GM21717 (cell line): Measurements from ENCODE around the gene COG5.

ENCODE experiments used
- ATAC-seq: cut with Tn5 transposase; IDR thresholded peaks from one replicate; pipeline ENCODE4 v1.9.1; 2021; ENCODE audit warnings: mild to moderate bottlenecking, moderate library complexity; ENCODE audit not compliant: unreplicated experiment

COG5 gene

DNA sequence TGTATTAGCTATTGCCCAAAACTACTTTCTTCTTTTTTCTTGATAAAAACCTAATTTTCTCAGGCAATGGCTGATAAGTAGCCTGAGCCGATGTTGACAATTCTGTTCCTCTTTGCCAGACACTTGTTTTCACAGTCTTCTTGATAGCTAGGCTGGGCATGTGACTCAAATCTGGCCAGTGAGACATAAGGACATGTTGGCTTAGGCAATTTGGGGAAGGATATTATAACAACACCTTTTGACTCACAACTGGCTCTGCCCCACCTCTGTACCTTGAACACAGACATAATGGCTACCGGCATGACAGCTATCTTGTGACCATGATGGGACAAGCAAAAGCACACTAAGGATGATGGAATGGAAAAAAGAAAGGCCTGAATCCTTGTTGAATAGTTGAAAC, 166.7 kb downstream of the COG5 start:
- no peak for ATAC-seq

DNA sequence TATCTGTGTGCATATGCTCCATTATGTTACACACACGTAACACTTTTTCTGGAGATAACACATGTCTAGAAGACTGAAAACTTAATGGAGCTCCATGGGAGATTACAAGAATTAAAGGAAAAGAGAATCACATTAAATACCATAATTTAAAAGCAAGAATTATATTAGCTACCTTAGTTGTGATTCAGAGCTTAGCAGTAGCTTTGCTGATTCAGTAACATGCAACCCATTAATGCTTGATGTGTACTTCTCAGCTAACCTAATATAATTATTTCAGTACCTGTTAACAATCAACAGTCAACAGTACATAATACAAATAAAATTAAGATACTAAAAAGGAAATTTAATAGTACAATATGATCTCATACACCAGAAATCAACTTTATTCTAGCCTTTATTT, 167.6 kb downstream of the COG5 start:
- ATAC-seq = no peak

GRCh38 chr7:107394831-107395230, 168.9 kb downstream of the COG5 start:
- ATAC-seq = no peak

DNA sequence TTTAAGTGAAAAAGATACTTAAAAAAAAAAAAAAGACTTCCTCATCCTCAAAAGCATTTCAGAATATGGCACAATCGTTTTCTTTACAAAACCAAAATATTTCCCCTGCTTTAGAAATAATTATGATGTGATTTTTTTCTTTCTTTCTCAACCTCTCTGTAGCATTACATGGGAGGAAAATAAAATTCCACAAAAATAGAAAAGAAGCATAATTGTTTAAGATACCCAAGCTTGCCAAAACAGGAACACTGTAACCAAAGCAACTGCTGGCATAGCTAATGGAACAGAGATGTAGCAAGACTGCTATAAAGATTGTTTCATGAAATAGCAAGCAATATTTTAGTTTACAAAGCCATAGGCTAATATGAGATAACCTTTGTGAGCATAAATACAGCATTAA, 169.4 kb downstream of the COG5 start:
- ATAC-seq = no peak

- ATAC-seq = no peak
These were observed 170.9 kb downstream of the COG5 start for GRCh38 chr7:107392830-107393229.

DNA sequence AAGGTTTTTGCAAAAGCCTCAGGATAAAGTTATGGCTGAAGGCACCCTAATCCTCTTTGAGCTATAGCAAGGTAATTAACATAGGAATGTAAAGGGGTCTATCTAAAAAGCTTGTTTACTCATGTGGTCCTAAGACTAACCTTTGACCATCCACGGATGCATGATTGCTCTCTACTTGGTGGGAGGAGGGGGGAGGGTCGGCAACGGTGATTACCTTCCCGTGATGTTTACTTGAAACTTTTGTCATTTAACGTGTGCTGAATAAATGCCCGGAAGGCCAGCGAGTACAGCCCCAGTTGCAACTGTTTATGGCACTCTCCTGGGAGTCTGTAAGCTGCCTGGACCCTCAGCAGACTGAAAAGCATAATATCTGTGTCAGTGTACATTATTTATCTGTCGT, 172.8 kb downstream of the COG5 start:
- ATAC-seq = no peak

DNA sequence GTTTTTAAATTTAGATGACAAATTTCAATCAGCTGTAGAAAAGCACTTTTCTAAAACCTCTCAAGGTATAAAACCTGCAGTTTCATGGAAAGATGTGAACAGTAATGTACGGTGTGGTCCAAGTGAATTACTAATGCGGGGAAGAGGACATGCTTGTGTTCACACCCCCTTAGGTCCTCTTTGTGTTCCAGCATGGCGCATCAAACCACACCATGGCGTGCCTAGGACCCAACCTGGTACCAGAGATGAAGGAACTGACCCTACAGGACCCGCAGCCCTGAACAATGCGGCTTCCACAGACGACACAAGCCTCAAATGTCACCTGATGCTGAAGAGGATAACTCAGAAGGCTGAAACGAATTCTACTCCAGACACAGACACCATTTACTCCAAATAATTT, 175.1 kb downstream of the COG5 start:
- ATAC-seq = no peak

- no peak for ATAC-seq
These were observed 176.0 kb downstream of the COG5 start for GRCh38 chr7:107387573-107388219.

DNA sequence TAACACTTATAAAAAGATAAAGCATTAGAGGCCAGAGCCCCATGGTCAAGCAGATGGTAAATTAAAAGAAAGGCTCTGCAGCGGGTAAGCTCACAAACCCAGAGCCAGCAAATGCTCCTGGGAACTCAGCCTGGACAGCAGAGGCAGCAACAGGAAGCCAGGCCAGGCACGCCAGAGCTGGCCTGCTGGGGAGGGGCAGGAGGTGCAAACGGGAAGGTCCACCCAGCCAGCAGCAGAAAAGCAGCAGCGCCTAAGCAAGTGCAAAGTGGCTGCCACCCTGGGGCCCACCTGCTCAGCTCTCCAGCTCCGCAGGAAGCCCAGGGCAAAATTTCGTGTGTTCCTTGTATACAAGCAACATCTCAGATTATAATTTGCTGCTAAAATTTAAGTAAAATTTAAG, 176.6 kb downstream of the COG5 start:
- no peak for ATAC-seq

DNA sequence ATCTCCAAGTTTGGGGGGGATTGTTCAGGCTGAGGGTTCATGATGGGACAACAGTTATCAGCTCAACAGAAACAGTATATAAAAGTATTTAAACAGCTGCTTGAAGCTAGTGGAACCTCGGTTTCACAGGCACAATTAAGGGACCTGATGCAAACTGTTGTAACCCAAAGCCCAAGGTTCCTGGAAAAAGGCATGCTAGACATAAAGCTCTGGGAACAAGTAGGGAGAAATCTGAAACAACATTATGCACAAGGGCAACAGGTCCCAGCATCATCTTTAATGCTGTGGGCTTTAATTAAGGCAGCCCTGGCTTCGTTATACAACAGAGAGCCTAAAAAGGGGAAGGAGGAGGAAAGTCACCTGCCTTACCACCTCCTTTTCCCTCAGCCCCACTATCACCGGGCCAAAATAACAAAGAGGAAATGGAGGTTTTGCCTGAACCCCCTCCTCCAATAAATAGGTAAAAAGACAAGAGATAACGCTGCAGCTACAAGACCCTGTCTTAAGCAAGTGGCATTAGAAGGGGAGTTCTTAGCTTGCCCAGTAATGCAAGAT, 177.1 kb downstream of the COG5 start:
- ATAC-seq = no peak

DNA sequence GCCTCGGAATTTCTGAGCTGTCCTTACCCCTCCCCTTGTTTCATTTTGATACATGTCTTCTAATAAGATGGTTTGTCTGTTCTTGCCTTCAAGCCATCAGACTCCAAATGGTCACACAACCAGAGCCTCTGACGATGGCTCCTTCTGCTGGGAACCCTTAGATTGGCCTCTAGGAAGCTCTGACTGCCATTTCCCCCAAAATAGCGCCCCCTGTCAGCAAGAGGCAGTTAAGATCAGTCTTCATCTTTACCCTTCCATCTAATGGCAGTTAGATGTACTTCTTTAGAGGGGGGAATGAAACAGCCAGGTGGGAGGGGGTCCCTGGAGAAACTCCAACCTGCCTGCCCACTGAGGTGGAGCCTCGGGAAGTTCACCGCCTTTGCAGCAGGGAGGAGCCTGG, 179.7 kb downstream of the COG5 start:
- no peak for ATAC-seq

DNA sequence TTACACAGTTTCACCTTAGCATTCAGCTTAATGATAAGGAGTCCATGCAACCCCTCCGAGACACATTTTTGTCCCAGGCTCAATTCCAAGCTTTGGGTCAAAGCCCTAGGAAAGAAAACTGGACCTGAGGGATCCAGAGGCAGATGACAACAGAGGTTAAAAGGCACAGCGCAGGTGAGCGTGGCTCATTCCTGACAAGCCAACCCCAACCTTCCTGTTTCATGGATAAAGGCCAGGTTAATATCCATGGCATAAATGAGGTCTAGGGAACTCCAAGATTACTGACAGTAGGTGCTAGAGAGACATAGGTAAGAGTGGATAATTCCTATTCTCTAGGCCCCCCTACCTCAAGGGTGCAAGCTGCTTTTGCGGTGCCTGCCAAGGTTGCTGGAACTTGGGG, 180.5 kb downstream of the COG5 start:
- no peak for ATAC-seq

DNA sequence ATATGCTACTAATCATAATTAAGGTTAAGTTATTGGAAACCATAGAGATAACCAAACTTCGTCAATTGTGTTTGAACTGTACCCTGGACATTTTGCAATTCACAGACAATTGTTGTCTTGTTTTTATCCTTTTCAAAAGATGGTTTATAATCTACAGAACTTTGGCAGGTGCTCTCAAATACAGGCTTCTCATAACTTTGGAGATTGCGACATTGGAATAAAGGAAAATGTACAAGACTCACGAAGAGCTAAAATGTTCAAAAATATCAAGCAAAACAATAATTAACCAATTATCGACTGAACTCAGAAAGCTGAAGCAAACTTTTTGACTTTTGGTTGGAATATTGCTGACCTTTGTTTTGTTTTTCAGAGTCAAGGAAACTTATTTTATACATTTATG, 182.3 kb downstream of the COG5 start:
- ATAC-seq = no peak

- no peak for ATAC-seq
These were observed 190.4 kb downstream of the COG5 start for GRCh38 chr7:107373354-107373753.

DNA sequence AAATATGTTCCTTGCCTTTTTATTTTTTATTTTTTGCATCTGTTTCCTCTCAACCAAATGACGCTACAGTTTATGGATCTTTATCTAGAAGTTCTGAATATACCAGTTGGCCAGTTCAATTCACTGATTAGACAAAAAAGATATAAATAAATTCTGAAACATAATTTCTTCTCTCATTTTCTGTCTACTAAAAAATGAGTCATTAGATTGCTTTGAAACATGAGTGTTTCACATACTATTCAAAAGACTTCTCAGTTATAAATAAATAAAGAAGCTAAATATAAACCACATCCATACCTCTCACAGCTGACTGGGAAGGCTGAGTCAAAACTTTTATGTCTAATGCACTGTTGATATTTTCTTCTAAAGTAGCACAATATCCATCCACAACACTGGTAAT, 191.4 kb downstream of the COG5 start:
- no peak for ATAC-seq

DNA sequence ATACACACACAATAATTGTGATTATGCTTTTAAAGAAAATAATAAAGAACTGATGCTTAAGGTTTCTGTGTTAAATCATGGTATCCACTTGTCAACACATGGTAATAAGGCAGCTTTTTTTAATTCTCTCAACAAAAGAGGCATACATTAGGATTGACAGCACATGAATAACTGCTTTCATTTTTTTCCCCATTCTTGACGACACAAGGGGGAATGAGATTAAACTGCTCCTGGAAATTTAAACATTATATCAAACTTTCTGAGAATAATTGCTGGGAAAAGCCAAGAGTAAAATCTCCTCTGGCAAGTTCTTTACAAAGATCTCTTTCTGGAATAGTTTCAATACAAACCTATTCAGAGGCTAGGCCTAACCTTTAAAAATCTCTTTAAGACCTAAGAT, 192.9 kb downstream of the COG5 start:
- no peak for ATAC-seq

GRCh38 chr7:107364787-107365186, 198.9 kb downstream of the COG5 start:
- no peak for ATAC-seq

DNA sequence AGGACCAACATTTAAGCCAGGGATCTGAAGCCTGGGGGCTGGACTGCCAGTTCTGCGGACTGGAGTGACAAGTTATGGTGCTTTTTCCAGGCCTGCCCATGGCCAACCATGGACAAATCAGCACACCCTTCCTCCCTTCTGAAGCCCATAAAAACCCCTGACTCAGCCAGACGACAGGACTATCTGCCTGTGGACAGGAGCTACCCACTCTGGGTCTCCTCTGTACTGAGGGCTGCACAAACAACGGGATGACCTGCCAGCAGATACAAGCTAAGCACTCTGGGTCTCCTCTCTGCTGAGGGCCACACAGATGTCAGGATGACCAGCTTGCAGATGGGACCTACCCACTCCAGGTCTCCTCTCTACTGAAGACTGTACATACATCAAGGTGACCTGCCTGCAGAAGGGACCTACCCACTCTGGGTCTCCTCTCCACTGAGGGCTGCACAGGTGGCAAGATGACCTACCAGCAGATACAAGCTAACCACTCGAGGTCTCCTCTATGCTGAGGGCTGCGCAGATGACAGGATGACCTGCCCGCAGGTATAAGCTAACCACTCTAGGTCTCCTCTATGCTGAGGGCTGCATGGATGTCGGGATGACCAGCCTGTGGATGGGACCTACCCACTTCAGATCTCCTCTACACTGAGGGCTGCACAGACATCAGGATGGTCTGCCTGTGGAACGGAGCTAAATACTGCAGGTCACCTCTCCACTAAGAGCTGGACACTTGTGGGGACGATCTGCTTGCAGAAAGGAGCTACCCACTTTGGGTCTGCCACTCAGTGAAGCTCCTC, 204.0 kb downstream of the COG5 start:
- ATAC-seq = no peak

DNA sequence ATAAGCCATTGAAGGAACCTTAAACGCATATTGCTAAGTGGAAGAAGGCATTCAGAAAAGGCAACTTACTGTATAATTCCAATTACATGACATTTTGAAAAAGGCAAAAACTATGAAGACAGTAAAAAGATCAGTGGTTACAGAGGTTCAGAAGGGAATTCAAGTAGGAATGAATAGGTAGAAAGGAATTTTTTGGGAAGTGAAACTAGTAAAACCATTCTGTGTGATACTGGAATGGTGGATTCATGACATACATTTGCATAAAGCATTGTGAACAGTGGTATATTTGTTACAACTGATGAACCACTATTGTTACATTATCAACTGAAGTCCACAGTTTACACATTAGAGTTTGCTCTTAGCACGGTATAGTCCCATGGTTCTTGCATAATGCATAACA, 208.1 kb downstream of the COG5 start:
- ATAC-seq = no peak

GRCh38 chr7:107354640-107355039, 209.1 kb downstream of the COG5 start:
- ATAC-seq = no peak

- no peak for ATAC-seq
These were observed 210.0 kb downstream of the COG5 start for GRCh38 chr7:107353701-107354100.

DNA sequence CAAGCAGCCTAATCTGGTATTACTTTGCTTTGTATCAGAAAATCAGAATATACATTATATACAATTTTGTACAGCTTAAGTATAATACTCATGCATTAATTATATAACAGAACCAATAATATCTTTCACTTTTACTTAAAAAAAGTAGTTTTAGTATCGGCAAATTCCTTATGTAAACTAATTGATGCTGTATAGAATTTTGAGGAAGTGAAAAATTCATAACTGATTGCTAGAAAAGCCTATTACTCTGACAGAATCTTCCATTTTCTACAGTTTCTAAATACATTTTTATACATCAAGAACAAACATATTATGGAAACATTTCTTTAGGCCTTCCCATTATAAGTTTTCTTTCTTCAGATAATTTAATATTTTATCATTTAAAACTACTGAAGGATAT, 217.8 kb downstream of the COG5 start:
- ATAC-seq = no peak
